Brain microvascular endothelial cell (primary cell): Measurements from ENCODE around the gene ZNF678.
"Not testable (repeated sequence)": the region's sequence is repeated elsewhere in the genome, so short reads cannot be mapped to it uniquely, and the experiment has no call there.

Source experiments
- DNase-seq: peaks from one replicate; pipeline ENCODE4 v3.0.0-alpha.2; 2020
- H3K27ac ChIP-seq: fragments of 250-450 bp; sonication (Bioruptor Pico); 2 replicates; pipeline ENCODE4 v1.5.1; 2020; ENCODE audit warnings: mild to moderate bottlenecking, moderate library complexity
- H3K27me3 ChIP-seq: fragments of 250-450 bp; sonication (Bioruptor Pico); replicated peaks from 2 replicates; pipeline ENCODE4 v1.5.1; 2020; ENCODE audit warnings: mild to moderate bottlenecking
- H3K36me3 ChIP-seq: fragments of 250-450 bp; sonication (Bioruptor Pico); replicated peaks from 2 replicates; pipeline ENCODE4 v1.5.1; 2020; ENCODE audit warnings: mild to moderate bottlenecking
- H3K4me3 ChIP-seq: 2 replicates; pipeline ENCODE4 v1.5.1; 2011; ENCODE audit warnings: low read depth, mild to moderate bottlenecking, control low read depth, low read length, moderate library complexity
- in situ Hi-C: cut with HindIII; loops from 2 replicates; pipeline ENCODE4 v1.10.0; 2017; ENCODE audit warnings: low sequenced_read_pairs, low pct_ligation_motif_present
- TF ChIP-seq, protein P1 (sequence below): IDR thresholded peaks from 2 replicates; pipeline ENCODE4 v1.5.1; 2011; ENCODE audit warnings: low read depth, mild to moderate bottlenecking, moderate library complexity, low read length, control low read depth, inconsistent platforms; ENCODE audit errors: missing control alignments

The ZNF678 gene

DNA sequence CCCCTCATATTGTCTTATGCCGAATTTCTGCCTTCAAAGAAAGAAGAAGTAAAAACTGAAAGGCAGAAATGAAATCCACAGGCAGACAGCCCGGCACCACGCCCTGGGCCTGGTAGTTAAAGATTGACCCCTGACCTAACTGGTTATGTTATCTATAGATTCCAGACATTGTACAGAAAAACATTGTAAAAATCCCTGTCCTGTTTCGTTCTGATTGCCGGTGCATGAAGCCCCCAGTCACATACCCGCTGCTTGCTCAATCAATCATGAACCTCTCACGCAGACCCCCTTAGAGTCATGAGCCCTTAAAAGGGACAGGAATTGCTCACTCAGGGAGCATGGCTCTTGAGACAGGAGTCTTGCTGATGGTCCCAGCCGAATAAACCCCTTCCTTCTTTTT, 122.5 kb downstream of the ZNF678 start:
- Histone ChIP-seq H3K36me3 (no peaks in the 10 kb centered on the region), H3K4me3 (no peak overlapping the region), H3K27ac (no peak overlapping the region), H3K27me3 (no peaks in the 10 kb centered on the region)
- TF ChIP-seq, protein P1, sequence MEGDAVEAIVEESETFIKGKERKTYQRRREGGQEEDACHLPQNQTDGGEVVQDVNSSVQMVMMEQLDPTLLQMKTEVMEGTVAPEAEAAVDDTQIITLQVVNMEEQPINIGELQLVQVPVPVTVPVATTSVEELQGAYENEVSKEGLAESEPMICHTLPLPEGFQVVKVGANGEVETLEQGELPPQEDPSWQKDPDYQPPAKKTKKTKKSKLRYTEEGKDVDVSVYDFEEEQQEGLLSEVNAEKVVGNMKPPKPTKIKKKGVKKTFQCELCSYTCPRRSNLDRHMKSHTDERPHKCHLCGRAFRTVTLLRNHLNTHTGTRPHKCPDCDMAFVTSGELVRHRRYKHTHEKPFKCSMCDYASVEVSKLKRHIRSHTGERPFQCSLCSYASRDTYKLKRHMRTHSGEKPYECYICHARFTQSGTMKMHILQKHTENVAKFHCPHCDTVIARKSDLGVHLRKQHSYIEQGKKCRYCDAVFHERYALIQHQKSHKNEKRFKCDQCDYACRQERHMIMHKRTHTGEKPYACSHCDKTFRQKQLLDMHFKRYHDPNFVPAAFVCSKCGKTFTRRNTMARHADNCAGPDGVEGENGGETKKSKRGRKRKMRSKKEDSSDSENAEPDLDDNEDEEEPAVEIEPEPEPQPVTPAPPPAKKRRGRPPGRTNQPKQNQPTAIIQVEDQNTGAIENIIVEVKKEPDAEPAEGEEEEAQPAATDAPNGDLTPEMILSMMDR, result no peak
- in situ Hi-C loops, result no loop called here
- no peak for DNase-seq

DNA sequence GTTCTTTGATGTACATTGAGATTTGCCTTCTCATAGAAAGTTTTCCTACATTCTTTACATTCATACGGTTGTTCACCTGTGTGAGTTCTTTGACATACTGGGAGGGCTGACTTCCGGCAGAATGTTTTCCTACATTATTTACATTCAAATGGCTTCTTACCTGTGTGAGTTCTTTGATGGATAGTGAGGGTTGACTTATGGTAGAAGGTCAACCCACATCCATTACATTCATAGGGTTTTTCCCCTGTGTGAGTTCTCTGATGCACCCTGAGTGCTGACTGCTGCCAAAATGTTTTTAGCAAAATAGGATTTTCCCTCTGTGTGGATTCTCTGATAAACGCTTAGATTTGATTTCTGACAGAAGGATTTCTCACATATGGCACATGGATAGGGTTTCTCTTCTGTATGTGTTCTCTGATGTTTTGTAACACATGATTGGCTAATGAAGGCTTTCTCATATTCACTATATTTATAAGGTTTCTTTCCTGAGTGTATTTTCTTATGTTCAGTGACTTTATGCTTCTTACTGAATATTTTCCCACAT, 134.0 kb downstream of the ZNF678 start:
- TF ChIP-seq, protein P1, result no peak
- Histone ChIP-seq H3K4me3 (no peak overlapping the region), H3K27ac (no peak overlapping the region), H3K27me3 (no peaks in the 10 kb centered on the region), H3K36me3 (no peaks in the 10 kb centered on the region)
- in situ Hi-C loops, result no loop called here
- no peak for DNase-seq

DNA sequence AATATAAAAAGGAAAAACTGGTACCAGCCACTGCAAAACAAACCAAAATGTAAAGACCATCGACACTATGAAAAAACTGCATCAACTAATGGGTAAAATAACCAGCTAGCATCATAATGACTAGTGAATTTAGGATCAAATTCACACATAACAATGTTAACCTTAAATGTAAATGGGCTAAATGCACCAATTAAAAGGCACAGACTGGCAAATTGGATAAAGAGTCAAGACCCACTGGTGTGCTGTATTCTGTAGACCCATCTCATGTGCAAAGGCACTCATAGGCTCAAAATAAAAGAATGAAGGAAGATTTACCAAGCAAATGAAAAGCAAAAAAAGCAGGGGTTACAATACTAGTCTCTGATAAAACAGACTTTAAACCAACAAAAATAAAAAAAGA, 138.3 kb downstream of the ZNF678 start:
- H3K27me3 ChIP-seq, H3K27ac ChIP-seq, H3K4me3 ChIP-seq, in situ Hi-C loops, H3K36me3 ChIP-seq, DNase-seq: not testable (repeated sequence)

DNA sequence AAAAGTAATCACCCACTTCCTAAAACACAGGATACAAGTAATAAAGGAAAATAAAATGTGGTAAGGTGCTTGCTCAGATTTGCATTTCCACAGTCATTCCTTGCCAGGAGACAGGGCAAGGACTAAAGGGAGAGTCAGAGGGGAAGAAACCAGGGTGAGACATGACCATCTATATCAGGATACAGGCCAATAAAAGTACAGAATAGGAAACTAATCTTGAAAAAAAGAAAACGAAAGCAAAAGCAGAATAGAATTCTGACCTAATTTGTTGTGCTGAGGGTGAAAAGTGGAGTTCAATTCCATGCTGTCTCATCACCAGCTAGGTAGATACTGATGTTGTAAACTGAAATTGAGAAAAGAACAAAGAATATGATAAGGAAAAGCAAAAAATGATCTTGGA, 144.5 kb downstream of the ZNF678 start:
- in situ Hi-C loops, result no loop called here
- no peak for DNase-seq
- Histone ChIP-seq H3K27me3 (no peaks in the 10 kb centered on the region), H3K36me3 (no peaks in the 10 kb centered on the region), H3K27ac (no peak overlapping the region), H3K4me3 (no peak overlapping the region)
- TF ChIP-seq, protein P1, result no peak

DNA sequence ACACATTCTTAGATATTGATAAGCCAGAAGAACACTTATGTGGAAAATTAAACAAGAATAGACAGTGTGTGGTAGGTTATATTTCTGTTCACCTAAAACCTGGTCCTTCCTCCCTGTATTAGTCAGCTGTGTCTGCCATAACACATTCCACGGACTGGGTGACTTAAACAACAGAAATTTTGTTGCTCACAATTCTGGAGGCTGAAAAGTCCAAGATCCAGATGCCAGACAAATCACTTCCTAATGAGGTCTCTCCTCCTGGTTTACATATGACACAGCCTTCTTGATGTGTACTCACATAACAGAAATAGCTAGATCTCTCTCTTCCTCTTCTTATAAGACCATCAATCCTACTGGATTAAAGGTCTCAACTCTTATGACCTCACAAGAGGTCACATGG, 146.1 kb downstream of the ZNF678 start:
- no peak overlapping the region for H3K4me3 ChIP-seq
- H3K36me3 ChIP-seq, result no peaks in the 10 kb centered on the region
- no peak overlapping the region for H3K27ac ChIP-seq
- H3K27me3 ChIP-seq, result no peaks in the 10 kb centered on the region
- no peak for DNase-seq
- in situ Hi-C loops, result no loop called here
- TF ChIP-seq, protein P1, result no peak

DNA sequence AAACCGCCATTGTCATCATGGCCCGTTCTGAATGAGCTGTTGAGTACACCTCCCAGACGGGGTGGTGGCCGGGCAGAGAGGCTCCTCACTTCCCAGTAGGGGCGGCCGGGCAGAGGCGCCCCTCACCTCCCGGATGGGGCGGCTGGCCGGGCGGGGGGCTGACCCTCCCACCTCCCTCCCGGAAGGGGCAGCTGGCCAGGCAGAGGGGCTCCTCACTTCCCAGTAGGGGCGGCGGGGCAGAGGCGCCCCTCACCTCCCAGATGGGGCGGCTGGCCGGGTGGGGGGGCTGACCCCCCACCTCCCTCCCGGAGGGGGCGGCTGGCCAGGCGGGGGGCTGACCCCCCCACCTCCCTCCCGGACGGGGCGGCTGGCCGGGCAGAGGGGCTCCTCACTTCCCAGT, 147.1 kb downstream of the ZNF678 start:
- H3K27me3 ChIP-seq, DNase-seq, in situ Hi-C loops, H3K4me3 ChIP-seq, H3K27ac ChIP-seq, H3K36me3 ChIP-seq: not testable (repeated sequence)

DNA sequence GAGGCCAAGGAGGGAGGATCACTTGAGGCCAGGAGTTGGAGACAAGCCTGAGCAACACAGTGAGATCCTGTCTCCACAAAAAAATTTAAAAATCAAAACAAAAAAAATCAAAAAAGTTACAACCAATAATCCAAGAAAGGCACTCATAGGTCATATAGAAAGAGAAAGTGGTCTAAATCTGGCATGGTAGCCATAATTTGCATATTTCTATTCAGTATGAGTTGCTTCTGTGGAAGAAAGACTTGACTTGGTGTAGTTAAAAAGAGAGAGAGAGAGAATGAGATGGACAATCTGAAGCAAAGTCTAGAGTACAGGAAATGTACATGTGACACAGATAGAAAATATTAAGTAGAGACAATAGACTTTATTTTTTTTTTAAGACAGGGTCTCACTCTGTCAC, 149.3 kb downstream of the ZNF678 start:
- Histone ChIP-seq H3K27ac (no peak overlapping the region), H3K36me3 (no peaks in the 10 kb centered on the region), H3K27me3 (no peaks in the 10 kb centered on the region), H3K4me3 (no peak overlapping the region)
- no peak for DNase-seq
- TF ChIP-seq, protein P1, result no peak
- in situ Hi-C loops, result no loop called here
